ENCODE measurements around the gene DIO3.

Gene DIO3

DNA sequence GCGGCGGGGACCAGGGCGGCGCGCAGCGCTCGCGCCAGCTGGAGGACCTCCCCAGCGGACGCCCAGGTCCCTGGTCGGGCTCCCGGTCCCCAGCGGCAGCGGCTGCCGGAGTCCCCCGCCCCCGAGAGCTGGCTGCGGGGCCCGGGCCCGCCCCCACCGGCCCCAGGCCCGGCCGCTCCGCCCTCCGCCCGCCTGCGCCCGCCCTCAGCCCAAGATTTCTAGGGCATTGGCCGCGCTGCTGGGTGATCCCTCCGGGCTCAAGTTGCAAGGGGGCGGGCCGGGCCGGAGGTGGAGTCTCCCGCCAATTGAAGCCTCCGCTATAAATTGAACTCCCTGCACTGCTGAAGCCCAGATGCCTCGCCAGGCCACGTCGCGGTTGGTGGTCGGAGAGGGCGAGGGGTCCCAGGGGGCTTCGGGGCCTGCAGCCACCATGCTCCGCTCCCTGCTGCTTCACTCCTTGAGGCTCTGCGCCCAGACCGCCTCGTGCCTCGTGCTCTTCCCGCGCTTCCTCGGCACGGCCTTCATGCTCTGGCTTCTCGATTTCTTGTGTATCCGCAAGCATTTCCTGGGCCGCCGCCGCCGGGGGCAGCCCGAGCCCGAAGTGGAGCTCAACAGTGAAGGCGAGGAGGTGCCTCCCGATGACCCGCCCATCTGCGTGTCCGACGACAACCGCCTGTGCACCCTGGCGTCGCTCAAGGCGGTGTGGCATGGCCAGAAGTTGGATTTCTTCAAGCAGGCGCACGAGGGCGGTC is at the start of gene DIO3:
DIO3 (plus strand) TSS at position 351 of the 752 bp plus-strand sequence.
- DNase-seq: no peak

DNA sequence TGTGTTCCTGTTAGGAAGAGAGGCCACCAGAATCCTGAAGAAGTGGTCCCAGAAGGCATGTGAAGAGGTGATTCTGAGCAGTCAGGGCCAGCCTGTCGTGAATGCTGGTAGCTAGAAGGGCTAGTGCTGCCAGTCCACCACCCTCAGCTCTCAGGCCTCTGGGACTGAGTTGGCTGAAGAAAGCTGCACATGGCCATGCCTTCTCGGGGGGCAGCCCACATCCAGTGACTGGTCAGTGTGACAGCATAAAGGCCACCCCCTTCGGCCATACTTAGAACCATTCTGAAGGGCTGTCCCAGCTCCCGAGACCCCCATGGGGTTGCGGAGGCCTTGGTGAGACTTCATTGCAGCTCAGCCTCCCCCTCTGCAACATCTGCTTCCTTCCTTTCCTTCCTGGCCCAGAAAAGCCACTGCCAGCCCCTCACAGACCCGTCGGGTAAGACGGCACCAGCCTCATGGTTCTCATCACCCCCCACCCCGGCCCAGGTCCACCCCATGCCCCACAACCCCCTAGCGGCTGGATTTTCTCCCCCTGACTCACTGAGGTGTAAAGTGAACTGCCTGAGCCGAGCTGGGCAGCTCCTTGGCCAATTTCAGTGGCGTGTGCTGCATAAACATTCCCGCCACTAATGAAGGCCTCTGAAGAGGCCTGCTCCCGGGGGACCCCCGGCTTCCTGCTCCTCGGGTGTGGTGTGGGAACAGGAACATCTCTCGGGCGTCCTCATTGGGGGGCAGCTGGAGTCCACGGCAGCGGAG is 49.5 kb upstream of the DIO3 start:
- no peak for DNase-seq

DNA sequence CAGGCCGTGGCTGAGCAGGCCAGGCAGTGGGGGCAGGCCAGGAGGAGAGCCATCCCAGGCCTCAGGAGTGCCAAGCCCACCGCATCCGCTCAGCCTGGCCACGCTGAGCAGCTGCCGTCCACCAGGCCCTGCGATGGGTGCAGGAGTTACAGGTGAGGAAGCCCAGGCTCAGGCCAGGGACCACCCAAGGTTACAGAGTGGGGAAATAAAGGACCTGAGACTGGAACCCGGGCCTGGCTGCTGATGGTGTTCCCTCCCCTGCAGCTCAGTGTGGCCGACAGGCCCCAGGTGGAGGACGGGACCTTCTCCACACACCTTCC is 49.0 kb upstream of the DIO3 start:
- DNase-seq: no peak

DNA sequence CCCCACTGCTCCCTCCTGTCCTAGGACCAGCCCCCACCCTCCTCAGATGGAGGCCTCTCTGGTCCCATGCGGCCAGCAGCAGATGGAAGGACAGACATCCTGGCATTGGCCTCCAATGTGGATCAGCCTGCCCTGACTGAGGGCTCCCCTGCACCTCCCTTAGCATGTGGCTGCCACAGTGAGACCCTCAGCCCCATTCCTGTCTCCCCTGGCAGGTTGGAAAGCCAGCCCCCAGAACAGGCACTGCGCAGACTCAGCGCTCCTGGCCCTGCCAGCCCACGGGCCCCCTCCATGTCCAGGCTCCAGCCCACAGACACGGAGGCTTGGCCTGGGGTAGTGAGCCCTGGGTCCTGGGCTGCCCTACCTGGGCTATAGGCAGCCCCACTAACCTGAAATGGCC is 47.2 kb upstream of the DIO3 start:
- DNase-seq: no peak

DNA sequence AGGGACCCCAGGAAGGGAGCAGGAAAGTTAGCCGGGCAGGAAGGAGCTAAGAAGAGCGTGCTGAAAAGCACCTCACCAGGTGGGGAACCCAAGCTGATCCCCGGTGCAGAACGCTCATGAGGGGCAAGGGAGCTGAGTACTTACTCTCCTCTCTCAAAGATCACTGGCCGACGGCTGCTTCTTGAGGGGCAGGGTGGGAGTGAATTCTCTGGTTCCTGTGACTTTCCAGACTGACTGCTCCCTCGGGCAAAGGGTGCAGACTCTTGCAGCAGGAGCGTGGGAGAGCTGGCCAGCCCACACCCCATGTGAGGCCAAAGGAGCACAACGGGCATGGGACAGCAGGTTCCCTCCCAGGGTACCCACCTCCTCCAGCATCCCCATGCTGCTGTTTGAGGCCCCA is 44.9 kb upstream of the DIO3 start:
- no peak for DNase-seq

DNA sequence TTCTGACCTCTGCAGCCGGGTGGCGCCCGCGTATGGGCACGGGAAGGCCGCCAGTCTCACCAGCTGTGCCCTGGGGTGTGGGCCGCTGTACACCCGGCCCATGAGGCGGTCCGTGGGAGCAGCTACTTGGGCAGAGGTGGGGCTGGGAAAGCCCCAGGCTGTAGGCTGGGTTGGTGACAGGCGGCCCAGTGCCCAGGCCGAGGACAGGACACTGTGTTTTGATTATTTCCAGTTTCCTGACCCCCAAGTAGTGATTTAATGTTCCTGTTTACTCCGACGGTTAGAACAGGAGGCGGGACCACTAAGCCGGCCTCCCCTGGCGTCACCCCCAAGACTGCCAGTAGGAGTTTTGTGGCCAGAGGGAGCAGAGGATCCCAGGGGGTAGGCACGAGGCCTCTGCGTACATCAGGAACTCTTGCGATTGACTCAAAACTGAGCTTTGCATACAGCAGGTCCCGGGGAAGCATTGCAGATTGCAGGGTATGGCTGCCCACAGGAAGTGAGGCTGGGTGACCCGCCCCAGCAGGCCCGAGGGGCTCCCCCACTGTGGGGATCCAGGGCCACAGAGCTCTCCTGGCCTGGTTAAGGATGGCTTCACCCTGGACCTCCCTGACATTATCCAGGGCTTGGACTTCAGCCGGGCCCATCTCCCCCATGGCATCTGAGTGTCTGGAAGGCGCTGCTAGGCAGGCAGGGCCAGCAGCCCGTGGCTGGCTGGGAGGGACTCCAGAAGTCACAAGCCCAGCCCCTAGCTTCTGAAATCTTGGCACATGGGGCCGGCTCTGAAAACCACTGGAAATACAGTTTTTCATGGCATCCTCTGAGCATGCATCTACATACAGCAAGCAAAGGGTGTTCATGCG is 42.5 kb upstream of the DIO3 start:
- no peak for DNase-seq

DNA sequence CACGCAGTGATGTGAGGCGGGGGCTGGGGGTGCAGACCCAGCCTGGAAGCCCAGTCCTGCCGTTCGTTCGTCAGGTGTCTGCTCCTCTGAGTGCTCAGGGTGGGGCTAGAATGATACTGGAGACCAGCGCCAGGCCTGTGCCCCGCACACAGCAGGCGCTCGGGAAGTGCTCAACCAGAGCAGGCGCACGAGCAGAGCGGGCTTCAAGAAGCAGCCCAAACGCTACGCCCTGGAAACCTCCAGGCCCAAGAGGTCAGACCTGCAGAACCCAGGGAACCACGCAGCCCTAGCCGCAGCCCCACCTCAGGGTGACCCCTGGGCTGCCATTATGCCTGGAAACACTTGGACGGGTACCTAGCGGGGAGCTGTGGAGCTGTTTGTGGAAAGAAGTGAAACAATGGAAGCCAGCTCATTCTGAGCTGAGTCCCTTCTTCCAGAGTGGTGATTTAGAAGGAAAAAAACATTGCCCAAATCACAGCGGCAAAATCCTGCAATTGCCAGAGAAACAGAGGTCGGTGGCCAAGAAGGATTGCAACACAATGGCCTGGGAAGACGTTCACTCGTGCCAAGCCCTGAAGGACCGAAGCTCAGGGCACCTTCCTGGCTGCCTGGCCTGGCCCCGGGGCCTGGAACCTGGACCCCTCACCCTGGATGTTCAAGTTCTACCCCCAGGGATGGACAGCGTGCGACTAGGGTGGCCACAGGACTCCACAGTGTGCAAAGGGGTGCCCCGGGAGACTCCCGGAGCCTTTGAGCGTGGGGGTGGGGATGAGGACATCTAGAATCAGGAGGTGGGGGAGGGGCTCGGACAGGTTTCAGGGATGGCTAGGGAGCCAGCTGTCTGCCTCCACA is 40.4 kb upstream of the DIO3 start:
- no peak for DNase-seq

DNA sequence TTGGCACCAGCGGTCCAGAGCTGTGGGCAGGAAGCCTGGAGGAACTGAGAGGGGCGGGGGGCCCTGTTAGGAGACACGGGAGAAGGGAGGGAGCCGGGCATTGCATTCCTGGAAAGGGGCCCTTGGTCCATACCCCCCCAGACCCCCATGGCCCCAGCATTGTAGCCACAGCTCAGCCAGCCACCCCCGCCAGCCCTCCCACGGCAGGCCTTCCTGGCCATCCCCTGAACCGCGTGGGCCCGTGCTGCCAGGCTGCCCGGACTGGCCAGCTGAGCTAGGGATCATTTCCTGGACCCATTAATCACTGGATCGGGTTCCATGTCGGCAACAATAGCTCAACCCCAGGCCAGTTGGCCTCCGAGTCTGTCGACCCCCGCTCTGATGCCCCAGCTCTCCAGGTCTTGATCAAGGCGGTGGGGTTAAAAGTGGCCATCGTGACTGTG is 39.8 kb upstream of the DIO3 start:
- DNase-seq: no peak

DNA sequence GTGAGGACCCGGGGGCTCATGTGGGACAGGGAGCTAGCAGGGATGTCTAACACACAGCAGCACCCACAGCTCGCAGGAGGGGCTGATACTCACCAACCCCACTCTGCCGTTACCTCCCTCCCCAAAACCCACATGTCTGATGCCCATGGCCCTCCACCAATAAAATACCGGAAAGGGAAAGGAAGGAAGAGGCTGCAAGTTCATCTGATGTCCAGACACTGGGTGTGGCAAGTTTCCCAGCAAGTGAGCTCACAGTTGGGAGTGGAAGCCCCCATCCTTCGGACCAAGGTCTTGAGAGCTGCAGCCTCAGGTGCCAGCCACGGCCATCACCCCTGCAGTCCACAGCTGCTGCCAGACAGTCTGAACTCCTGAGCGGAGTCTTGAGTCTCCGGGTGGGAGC is 39.3 kb upstream of the DIO3 start:
- DNase-seq: no peak

DNA sequence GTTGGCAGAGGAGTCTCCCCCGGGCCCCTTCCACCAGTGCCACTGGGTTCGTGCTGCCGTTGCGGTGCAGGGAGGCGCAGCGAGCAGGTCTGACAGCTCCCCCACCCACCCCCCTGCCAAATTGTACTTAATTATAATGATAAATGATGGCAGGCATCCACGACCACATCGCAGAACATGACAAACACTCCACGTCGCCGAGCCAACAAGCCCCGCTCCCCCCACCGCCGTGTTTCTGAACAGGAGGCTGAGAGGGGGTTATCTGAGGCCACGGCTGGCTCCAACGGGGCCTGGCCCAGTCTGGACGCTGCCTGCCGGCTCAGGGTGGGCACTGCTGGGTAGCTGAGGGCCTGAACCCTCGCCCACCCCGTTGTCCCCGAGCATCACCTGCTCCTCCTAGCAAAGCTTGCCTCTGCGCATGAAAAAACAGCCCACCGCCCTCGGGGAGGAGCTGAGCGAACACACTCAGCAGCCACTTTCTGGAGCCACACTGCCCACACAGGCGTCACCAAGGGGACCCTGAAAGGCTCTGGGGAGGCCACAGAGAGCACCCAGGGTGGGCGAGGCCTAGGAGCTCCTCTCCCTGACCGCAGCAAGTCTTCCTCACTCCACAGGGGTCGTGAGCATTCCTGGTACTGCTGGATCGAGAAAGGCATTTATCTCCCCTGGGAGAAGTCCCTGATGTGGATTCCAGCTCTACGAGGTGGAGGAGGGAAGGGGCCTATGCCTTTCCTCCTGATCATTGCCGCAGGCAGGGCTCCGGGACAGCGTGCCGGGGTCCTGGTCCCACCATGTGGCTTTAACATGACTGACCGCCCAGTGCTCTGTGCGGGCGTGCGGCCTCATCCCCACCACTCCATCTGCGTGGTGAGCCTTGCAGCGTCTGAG is 35.4 kb upstream of the DIO3 start:
- no peak for DNase-seq

DNA sequence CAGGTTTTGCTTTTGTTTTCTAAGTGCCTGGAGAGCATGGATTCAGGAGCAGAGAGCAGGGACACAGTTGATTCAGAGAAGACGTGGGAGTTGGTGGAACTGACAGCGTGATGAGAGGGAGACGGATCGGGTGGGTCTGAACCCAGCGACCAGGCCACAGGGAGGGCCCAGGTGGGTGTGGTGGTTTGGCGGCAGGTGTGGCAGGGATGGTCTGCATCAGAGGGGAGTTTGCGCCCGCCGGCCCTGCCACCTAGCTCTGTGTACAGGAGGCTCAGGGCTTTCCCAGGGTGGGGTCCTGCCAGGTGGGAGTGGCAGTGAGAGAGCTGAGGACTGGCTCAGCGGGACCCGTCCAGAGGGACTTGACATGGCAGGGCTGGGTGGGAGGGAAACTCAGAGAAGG is 33.3 kb upstream of the DIO3 start:
- no peak for DNase-seq

DNA sequence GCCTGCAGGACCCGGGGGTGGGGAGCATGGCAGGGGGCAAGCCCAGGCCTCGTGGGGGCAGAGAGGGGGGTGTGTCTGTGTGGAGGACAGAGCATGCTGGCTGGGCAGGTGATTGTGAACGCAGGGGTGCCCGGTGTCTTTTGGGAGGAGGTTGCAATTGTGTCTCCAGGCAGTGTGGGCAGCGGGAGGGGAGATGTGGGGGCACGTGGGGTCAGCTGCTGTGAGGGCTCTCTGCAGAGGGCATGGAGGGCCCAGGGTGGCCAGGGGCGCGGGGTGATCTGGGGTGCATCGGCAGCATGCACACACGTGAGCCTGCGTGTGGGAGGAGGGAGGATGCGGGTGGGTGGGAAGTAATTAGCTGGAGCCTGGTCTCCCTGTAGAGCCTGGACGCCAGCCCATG is 32.2 kb upstream of the DIO3 start:
- no peak for DNase-seq

DNA sequence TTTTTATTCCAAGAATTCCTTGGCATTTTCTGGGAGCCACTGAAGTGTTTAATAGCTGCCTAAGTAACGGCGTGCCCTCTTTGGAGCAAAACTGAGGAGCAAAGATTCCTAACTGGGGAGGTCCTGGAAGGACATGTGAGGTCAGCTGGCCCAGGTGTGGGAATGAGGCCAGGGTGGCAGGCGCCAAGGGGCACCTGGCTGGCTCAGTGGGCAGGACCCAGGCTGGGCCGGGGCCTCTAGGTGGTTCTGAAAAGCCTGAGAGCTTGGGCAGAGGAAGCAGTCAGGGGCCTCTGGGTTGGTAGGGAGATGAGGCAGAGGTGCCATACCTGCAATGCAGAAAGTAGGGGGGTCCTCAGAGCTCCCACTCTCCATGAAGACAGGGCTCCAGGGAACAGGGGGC is 27.1 kb upstream of the DIO3 start:
- no peak for DNase-seq

DNA sequence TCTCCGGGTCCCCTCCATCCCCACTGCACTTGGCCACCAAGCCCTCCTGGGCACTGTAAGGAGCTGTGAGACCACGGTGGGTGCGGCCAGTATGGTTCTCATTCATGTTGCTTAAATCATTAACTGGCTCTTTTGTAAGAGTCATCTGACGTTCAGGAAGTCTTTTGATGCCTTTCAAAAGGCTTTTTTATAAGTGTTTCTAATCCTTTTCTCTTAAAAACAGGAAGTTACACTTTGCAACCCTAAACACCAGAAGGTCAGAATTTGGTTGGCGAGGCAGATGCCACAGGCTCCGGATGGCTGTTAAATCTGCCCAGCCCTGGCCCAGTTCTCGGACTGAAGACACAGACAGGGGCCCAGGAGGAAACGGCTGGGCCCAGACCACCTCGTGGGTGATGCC is 26.1 kb upstream of the DIO3 start:
- no peak for DNase-seq

DNA sequence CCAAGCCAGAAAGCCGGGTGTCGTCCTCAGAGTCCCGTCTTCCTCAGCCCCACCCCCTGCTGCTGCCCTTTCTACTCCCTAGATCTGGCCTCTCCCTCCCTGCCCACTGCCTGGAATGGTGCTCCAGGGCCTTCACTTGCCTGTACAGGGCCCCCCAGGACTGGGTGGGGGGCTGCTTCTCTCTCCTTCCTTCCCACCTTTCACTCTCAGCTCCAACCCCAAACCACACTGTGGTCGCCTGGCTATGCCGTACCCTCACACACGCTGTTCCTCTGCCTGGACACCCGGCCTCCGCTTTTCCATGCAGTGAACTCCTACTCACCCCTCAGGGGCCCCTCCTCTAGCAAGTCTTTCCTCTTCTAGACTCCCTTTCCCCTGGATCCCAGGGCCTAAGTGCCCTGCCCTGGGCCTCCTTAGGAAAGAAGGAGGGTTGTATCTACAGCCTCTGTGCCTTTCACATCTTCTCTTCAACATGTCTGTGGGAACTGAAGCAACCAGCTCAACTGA is 25.5 kb upstream of the DIO3 start:
- DNase-seq: no peak

DNA sequence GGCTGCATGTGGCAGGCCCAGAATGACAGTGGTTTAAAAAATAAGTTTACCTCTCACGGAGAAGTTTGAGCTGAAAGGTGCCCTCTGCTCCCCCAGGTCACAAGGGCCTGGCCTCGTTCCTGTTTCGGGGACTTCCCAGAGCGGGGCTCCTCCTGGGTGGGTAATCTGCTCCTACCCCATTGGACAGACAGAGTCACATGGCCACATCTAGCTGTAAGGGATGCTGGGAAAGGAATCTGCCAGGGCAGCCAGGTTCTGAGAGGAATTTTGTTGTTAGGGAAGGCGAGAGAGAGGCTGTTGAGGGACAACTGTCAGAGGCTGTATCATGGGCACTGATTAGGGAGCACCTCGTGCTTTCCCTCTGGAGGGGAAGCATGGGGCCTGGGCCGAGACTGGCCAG is 24.0 kb upstream of the DIO3 start:
- no peak for DNase-seq

DNA sequence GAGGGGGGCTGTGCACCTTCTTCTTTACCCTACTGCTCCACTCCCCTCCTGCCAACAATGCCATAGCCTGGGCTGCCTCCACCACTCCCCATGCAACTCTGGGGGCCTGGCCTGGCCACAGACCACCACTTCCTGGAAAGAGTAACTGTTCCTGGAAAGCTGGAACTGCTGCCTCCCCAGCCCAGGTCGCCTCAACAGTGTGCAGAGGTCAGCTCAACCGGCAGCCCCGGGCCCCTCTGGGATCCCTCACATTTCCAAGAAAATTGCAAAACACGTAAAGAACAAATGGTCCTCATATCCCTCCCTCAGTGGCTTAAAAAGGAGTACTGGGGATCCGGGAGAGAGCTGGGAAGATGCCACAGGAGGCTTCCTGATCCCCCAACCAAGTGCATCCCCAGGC is 22.4 kb upstream of the DIO3 start:
- no peak for DNase-seq

DNA sequence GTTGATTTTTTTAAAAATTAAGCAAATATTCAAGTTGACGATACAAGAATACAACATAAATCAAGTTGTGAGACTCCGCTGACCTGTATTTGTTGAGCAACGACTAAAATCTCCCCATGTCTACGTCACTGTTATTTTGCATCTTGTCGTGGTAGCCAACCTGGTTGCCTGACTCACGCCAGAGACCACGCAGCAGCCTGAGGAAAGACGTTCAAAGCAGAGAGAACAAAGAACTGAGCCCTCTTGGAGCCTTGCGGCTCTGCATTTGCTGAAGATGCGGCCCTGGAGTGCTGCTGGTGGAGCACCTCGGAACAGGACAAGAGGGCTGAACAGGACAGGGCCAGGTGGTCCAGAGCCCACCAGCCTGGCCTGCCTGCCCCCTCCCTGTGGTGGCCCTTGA is 21.4 kb upstream of the DIO3 start:
- no peak for DNase-seq

DNA sequence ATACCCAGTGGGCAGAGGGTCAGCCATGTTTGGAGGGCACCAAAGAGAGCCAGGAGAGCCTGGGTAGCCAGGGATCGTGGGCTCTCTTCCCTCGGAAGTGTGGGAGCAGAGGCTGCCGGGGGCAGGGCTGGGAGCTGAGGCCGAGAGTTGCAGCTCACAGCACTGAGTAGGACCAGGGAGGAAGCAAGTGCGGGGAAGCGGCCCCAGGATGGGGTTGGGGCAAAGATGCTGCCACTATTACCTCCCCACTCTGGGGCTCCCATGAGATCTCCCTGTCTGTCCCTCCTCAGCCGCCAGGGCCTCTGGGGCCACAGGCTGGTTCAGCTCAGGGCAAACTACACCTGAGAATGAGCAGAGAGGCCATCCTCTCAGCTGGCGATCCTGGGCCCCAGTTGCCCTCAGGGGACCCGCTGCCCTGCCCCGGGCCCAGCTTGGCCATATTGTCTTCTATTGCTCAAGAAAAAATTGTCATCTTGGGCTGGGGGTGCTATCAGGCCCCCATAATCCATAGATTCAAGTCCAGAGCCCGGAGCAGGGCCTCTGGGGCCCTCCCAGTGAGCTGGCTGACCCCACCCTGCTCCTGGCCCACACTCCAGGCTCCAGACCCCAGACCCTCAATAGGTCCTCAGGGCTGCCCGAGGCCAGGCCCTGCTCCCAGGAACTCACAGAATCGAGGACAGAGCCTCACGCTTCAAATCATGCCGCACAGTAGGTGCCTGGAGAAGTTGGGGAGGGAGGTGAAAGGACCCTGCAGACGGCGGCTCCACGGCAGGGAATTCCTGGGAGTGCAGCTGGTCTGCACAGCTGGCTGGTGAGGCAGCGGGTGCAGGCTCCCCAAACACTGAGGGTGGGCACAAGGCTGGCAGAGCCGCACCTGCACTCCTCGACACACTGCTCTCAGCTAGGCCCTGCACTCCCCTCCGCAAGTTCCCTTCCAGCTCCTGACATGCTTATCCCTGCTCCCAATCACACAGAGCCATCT is 20.5 kb upstream of the DIO3 start:
- no peak for DNase-seq

DNA sequence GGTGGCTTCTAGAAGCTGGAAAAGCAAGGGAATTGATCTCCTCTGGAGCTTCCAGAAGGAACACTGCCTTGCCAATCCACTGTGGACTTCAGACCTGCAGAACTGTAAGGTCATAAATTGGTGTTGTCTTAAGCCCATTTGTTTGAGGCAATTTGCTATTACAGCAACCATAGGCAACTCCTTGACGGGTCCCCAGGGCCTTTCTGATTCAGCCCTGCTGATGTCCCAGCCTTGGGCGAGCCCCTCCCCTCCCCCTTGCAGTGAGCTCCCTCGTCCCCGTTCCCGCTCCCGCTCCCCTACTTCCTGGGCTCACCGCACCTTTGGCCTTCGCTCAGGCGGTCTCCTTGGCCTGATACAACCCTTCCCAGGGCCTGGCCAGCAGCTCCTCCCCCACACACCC is 18.9 kb upstream of the DIO3 start:
- DNase-seq: no peak
